ENCODE results near the gene CASZ1.

GRCh38 chr1:10737651-10738050 lies 58.8 kb downstream of the CASZ1 start:
- TF ChIP-seq POLR2A (IDR thresholded peaks at IDR 0.05), result no peak
- TF ChIP-seq, protein P1, sequence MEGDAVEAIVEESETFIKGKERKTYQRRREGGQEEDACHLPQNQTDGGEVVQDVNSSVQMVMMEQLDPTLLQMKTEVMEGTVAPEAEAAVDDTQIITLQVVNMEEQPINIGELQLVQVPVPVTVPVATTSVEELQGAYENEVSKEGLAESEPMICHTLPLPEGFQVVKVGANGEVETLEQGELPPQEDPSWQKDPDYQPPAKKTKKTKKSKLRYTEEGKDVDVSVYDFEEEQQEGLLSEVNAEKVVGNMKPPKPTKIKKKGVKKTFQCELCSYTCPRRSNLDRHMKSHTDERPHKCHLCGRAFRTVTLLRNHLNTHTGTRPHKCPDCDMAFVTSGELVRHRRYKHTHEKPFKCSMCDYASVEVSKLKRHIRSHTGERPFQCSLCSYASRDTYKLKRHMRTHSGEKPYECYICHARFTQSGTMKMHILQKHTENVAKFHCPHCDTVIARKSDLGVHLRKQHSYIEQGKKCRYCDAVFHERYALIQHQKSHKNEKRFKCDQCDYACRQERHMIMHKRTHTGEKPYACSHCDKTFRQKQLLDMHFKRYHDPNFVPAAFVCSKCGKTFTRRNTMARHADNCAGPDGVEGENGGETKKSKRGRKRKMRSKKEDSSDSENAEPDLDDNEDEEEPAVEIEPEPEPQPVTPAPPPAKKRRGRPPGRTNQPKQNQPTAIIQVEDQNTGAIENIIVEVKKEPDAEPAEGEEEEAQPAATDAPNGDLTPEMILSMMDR (IDR thresholded peaks at IDR 0.05), result no peak

Data from adrenal gland (tissue), 5 donors.